HepG2 (cell line): ENCODE results near the gene TMEM117. TPM values are rescaled to one million over a fixed set of nuclear protein-coding genes. Genes with fewer than 3 reads are reported as not detected.

Source experiments
- ATAC-seq: fragments of 200-7000 bp; cut with Tn5 transposase; 3 replicates; pipeline ENCODE4 v1.9.1; 2020; ENCODE audit warnings: mild to moderate bottlenecking, moderate library complexity
- BruUV-seq: library from RNA; stranded (reverse); fragments of 400-500 nt; replicated peaks from 2 replicates; lab custom pipeline; 2021; lab: Mats Ljungman, UMichigan
- CTCF ChIA-PET: fragments of 300-600 bp; formaldehyde crosslinking; extraction: SDS; loops from one replicate; lab custom pipeline; 2021; ENCODE audit warnings: low total read pairs, inconsistent platforms, low intra/inter-chr PET ratio; lab: Yijun Ruan, JAX
- POLR2A ChIA-PET: fragments of 350-600 bp; sonication (Branson Sonifier 250); formaldehyde crosslinking; loops from one replicate; lab custom pipeline; 2020; ENCODE audit warnings: antibody characterized with exemption, inconsistent platforms; lab: Yijun Ruan, JAX
- DNase-seq: peaks from one replicate; pipeline ENCODE4 v3.0.0-alpha.2; 2015; ENCODE audit warnings: low spot score
- FAIRE-seq: peaks from 3 replicates; lab custom pipeline; 2011; peaks lifted over from hg19 to GRCh38; lab: Jason Lieb, UNC
- H2AFZ ChIP-seq: one replicate; pipeline ENCODE4 v1.6.1; 2011; ENCODE audit warnings: low read length, inconsistent platforms
- H3K27ac ChIP-seq: fragments of 300-600 bp; 3 replicates; pipeline ENCODE4 v1.8.0; 2011; ENCODE audit warnings: mixed run types, mild to moderate bottlenecking, mixed read lengths, low read length, inconsistent platforms; ENCODE audit not compliant: insufficient read depth; ENCODE audit errors: extremely low read length
- H3K27me3 ChIP-seq, 2 experiments: fragments of 200-600 bp in 1 of 2; 2 replicates in 1 of 2; 3 replicates in 1 of 2; pipeline versions ENCODE4 v1.6.0 to v1.8.0; 2011; ENCODE audit warnings: low read length in 2 of 2, mild to moderate bottlenecking in 2 of 2, moderate library complexity in 2 of 2, inconsistent platforms in 1 of 2; ENCODE audit not compliant: insufficient read depth in 2 of 2, control insufficient read depth in 1 of 2
- H3K36me3 ChIP-seq, 2 experiments: fragments of 200-600 bp in 1 of 2; replicated peaks in 1 of 2; 2 replicates in 1 of 2; 3 replicates in 1 of 2; pipeline versions ENCODE4 v1.5.1 to v1.8.0; 2011; ENCODE audit warnings: low read length in 2 of 2, inconsistent platforms in 1 of 2; ENCODE audit not compliant: insufficient read depth in 2 of 2, control insufficient read depth in 1 of 2
- H3K4me1 ChIP-seq: 2 replicates; pipeline ENCODE4 v1.5.1; 2012; ENCODE audit warnings: low read length, inconsistent platforms; ENCODE audit not compliant: insufficient read depth
- H3K4me2 ChIP-seq: 2 replicates; pipeline ENCODE4 v1.6.0; 2011; ENCODE audit warnings: low read depth, low read length, inconsistent platforms
- H3K4me3 ChIP-seq, 3 experiments: fragments of 200-600 bp in 1 of 3; sonication (generic), shearing (Covaris generic) in 1 of 3; replicated peaks in 1 of 3; 2 replicates each; pipeline ENCODE4 v1.5.1; 2011 to 2016; ENCODE audit warnings: low read length in 3 of 3, inconsistent platforms in 2 of 3, low read depth in 2 of 3, mild to moderate bottlenecking in 2 of 3, control low read depth in 1 of 3, mixed read lengths in 1 of 3; ENCODE audit not compliant: insufficient read depth in 1 of 3
- H3K79me2 ChIP-seq: one replicate; pipeline ENCODE4 v1.6.1; 2011; ENCODE audit warnings: low read length, inconsistent platforms; ENCODE audit not compliant: insufficient read depth
- H3K9ac ChIP-seq: 2 replicates; pipeline ENCODE4 v1.6.0; 2011; ENCODE audit warnings: mild to moderate bottlenecking, low read depth, low read length, inconsistent platforms; ENCODE audit not compliant: insufficient read depth
- H3K9me3 ChIP-seq: 2 replicates; pipeline ENCODE4 v1.5.1; 2012; ENCODE audit warnings: mild to moderate bottlenecking, low read length
- H4K20me1 ChIP-seq: 2 replicates; pipeline ENCODE4 v1.6.0; 2011; ENCODE audit warnings: inconsistent platforms, mild to moderate bottlenecking, low read length, moderate library complexity; ENCODE audit not compliant: insufficient read depth
- FOXC1 ChIP-seq: sonication (generic); formaldehyde crosslinking; IDR thresholded peaks from 2 replicates; pipeline ENCODE4 v1.8.0; 2022; ENCODE audit warnings: mild to moderate bottlenecking, missing genetic modification reagents, borderline replicate concordance
- JUN ChIP-seq: sonication (generic); formaldehyde crosslinking; IDR thresholded peaks from 2 replicates; pipeline ENCODE4 v1.4.0; 2020; ENCODE audit warnings: mild to moderate bottlenecking, missing genetic modification reagents
- RXRB ChIP-seq: IDR thresholded peaks from 2 replicates; pipeline ENCODE4 v1.6.1; 2016; ENCODE audit warnings: borderline replicate concordance, missing genetic modification reagents, missing compliant biosample characterization
- SKIL ChIP-seq: sonication (generic); formaldehyde crosslinking; IDR thresholded peaks from 2 replicates; pipeline ENCODE4 v1.8.0; 2022; ENCODE audit warnings: missing genetic modification reagents, mild to moderate bottlenecking, moderate library complexity, borderline replicate concordance
- ZBTB46 ChIP-seq: sonication (generic); formaldehyde crosslinking; IDR thresholded peaks from 2 replicates; pipeline ENCODE4 v1.4.0; 2020; ENCODE audit warnings: mild to moderate bottlenecking, missing genetic modification reagents, borderline replicate concordance
- ZFP90 ChIP-seq: sonication (generic); formaldehyde crosslinking; IDR thresholded peaks from 2 replicates; pipeline ENCODE4 v1.8.0; 2022; ENCODE audit warnings: missing genetic modification reagents, mild to moderate bottlenecking, inconsistent platforms, borderline replicate concordance
- ZNF318 ChIP-seq: sonication (generic); formaldehyde crosslinking; IDR thresholded peaks from 2 replicates; pipeline ENCODE4 v1.4.0; 2020; ENCODE audit warnings: mild to moderate bottlenecking, missing genetic modification reagents
- ZNF335 ChIP-seq: sonication (generic); formaldehyde crosslinking; IDR thresholded peaks from 2 replicates; pipeline ENCODE4 v1.4.0; 2020; ENCODE audit warnings: missing genetic modification reagents
- ZNF451 ChIP-seq: sonication (generic); formaldehyde crosslinking; IDR thresholded peaks from 2 replicates; pipeline ENCODE4 v1.5.0; 2020; ENCODE audit warnings: mild to moderate bottlenecking, missing genetic modification reagents
- ZNF569 ChIP-seq: sonication (generic); formaldehyde crosslinking; IDR thresholded peaks from 2 replicates; pipeline ENCODE4 v1.5.0; 2020; ENCODE audit warnings: mild to moderate bottlenecking, missing genetic modification reagents, moderate library complexity, borderline replicate concordance
- ZNF747 ChIP-seq: sonication (generic); formaldehyde crosslinking; IDR thresholded peaks from 2 replicates; pipeline ENCODE4 v1.8.1; 2023; ENCODE audit warnings: missing genetic modification reagents, mild to moderate bottlenecking, borderline replicate concordance
- WGBS: methylation state at CpG from one replicate; pipeline ENCODE4 v1.1.6; 2017; ENCODE audit warnings: low lambda C conversion rate; 5-methylcytosine and 5-hydroxymethylcytosine counted together
- in situ Hi-C: cut with HindIII; loops from 2 replicates; pipeline ENCODE4 v1.10.0; 2017; ENCODE audit warnings: low pct_unique_long_range_greater_than_20kb; ENCODE audit not compliant: extremely low pct_ligation_motif_present
- intact Hi-C: fragments of 100-400 bp; cut with micrococcal nuclease; formaldehyde crosslinking; loops from one replicate; pipeline ENCODE4 v1.10.0; 2022; ENCODE audit not compliant: unreplicated experiment
- polyA plus RNA-seq, 8 experiments: library from polyadenylated mRNA; depleted of rRNA in 3 of 8; stranded (reverse) in 7 of 8; unstranded in 1 of 8; fragments of >200 nt; fragmentation: Illumina TruSeq in 4 of 8; extraction: Trizol in 4 of 8; gene quantifications; 2 replicates each; pipeline versions ENCODE4 v1.2.1 to v1.2.3, GENCODE V29; 2011 to 2016; ENCODE audit warnings: low read depth in 4 of 8, missing spikeins in 1 of 8, mixed read lengths in 1 of 8; ENCODE audit not compliant: insufficient read depth in 1 of 8
- total RNA-seq, 5 experiments: library from RNA; depleted of rRNA; stranded (reverse); fragments of >200 nt; fragmentation: Illumina TruSeq; extraction: Trizol; gene quantifications; 2 replicates each; pipeline ENCODE4 v1.2.3, GENCODE V29; 2016; ENCODE audit warnings: low read depth in 1 of 5

Gene TMEM117
- total and polyA plus RNA-seq, 2 of the 13 experiments (the other 11 are each of a cell fraction or from before 2014, with no cell fraction given) = 2.8 to 8.5 TPM

GRCh38 chr12:44367916-44368315 is 532.0 kb downstream of the TMEM117 start:
- intact Hi-C loops = no loop called here
- no peak for FAIRE-seq
- no peak overlapping the region for H3K4me2 ChIP-seq
- TF ChIP-seq ZFP90 (CRISPR knock-in tag) (no peak), JUN (CRISPR knock-in tag) (no peak), RXRB (no peak), ZNF335 (CRISPR knock-in tag) (no peak), ZBTB46 (no peak), FOXC1 (CRISPR knock-in tag) (no peak), ZNF747 (CRISPR knock-in tag) (no peak), ZNF318 (no peak), ZNF451 (CRISPR knock-in tag) (no peak), ZNF569 (CRISPR knock-in tag) (no peak), SKIL (CRISPR knock-in tag) (no peak)

More at GRCh38 chr12:44367916-44368315, 532.0 kb downstream of the TMEM117 start:
- Histone ChIP-seq H3K4me3 (no peak overlapping the region), H3K79me2 (no peaks in the 10 kb centered on the region), H3K27me3 (no peaks in the 10 kb centered on the region), H3K9me3 (no peaks in the 10 kb centered on the region), H4K20me1 (no peaks in the 10 kb centered on the region), H3K9ac (no peak overlapping the region), H2AFZ (no peak overlapping the region), H3K4me1 (peaks cover 5% of the 10 kb centered on the region; the same call in 1 of the 2 replicates), H3K27ac (no peak overlapping the region), H3K36me3 (no peaks in the 10 kb centered on the region)
- 90% methylated on average over 2 of the region's 2 CpGs for WGBS
- ChIA-PET CTCF (no interaction called here), POLR2A (no interaction called here)
- no peak for ATAC-seq
- no peak for DNase-seq
- no TSS peak for BruUV-seq
- in situ Hi-C loops = no loop called here
